HG02610 (cell line): ENCODE measurements around the gene UBE2O.
"Not testable (repeated sequence)": the region's sequence is repeated elsewhere in the genome, so short reads cannot be mapped to it uniquely, and the experiment has no call there.

Source experiments
- ATAC-seq: cut with Tn5 transposase; IDR thresholded peaks from one replicate; pipeline ENCODE4 v1.9.1; 2021; ENCODE audit warnings: mild to moderate bottlenecking, moderate library complexity; ENCODE audit not compliant: unreplicated experiment

UBE2O gene

GRCh38 chr17:76381633-76382350, 71.2 kb downstream of the UBE2O start:
- no peak for ATAC-seq

DNA sequence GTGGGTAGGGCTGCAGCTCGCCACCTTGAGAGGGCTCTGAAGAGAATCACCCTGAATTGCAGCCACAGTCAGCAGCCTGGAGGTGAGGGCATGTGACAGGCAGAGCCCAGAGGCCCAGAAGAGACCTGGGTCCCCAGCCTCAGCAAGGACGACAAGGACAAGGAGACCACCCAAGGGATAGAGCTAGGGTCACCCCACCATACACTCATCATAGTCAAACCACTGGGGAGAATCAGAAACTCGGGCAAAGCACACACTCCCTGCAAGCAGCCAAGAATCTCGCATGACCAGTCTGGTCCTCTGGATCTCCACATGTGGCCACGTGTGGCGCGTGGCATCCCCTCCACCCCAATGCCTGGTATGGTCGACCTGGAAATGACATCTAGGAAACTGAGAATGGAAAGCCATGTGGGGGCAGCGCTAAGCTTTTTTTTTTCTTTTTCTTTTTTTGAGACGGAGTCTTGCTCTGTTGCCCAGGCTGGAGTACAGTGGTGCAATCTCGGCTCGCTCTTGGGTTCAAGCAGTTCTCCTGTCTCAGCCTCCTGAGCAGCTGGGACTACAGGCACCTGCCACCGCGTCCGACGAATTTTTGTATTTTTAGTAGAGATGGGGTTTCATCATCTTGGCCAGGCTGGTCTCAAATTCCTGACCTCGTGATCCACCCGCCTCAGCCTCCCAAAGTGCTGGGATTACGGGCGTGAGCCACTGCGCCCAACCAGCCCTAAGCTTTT, 73.1 kb downstream of the UBE2O start:
- no peak for ATAC-seq

DNA sequence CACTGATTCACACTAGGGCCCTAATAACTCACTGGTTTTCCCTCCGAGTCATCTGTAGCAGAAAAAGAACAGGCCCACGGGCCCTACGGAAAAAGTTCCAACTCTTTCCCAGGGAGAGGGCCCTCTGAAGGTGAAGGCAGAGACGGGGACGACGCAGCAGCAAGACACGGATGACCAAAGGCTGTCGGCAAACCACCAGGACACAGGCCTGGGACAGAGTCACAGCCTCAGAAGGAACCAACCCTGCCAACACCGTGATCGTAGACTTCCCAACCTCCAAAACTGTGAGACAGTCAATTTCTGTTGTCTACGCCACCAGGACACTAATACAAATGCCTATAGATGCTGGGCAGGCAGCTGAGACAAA, 73.7 kb downstream of the UBE2O start:
- no peak for ATAC-seq

- no peak for ATAC-seq
Measured at GRCh38 chr17:76378548-76379274, 74.2 kb downstream of the UBE2O start.

DNA sequence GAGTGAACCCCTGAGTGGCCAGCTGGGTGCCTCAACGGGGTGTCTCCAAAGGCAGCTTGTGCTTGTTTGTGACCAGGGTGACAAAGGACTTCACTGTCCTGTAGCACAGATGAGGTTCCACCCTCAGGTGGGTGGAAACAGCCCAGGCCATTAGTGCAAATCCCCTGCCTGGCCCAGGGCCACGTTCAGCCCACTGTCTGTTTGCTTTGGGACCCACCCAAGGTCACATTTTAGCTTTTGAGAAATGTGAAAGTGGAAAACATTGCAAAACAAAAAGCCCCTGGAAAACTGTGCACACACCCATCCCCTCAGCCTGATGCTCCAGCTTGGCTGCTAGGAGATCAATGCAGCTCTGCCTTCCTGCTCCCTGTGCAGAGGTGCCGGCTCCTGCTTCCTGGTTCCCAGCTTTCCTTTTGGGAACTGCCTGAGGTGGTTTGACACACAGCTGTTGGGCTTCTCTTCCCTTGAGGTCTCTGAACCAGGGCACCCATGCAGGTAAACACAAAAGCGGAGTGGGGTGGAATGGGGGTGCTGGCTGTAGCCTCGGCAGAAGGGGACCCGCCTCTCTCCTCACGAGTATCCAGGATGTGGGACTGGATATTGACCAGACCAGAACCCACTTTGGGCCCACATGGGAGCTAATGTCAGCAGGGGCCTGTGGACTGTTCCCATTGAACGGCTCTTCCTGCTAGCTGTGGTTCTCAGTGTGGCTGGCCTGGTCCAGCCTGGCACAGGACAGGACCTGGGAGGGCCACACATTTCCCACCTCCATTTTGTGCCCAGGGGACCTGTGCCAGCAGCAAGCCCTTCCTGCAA, 76.4 kb downstream of the UBE2O start:
- ATAC-seq: no peak

DNA sequence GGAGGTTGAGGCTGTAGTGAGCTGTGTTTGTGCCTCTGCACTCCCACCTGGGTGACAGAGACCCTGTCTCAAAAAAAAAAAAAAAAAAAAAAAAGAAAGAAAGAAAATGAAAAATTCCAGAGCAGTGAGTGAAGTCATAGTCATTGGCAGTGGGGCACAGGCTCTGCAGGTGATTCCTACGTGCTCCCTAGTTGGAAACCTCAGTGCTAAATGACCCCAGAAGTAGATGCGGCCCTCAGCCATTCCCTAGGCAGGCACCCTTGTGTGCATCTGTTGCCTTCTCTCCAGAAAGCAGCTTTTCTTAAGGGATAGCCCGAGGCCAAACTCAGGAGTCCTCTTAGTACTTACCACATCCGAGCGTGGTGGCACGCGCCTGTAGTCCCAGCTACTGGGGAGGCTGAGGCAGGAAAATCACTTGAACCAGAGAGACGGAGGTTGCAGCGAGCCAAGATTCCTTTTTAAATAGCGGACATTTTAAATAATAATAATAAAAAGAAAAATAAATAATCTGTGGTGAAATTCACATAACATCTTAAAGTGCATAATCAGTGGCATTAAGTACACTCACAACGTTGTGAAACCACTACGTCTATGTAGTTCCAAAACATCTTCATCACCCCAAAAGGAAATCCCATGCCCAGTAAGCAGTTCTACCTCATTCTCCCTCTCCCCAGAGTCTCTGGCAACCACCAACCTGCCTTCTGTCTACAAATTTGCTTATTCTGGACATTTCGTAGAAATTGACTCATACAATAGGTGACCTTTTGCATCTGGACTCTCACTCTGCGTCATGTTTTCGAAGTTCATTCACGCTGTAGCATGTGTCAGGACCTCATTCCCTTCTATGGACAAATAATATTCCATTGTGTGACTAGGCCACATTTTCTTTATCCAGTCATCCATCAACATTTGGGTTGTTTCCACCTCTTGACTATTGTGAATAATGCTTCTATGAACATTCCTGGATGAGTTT, 81.0 kb downstream of the UBE2O start:
- ATAC-seq: no peak

DNA sequence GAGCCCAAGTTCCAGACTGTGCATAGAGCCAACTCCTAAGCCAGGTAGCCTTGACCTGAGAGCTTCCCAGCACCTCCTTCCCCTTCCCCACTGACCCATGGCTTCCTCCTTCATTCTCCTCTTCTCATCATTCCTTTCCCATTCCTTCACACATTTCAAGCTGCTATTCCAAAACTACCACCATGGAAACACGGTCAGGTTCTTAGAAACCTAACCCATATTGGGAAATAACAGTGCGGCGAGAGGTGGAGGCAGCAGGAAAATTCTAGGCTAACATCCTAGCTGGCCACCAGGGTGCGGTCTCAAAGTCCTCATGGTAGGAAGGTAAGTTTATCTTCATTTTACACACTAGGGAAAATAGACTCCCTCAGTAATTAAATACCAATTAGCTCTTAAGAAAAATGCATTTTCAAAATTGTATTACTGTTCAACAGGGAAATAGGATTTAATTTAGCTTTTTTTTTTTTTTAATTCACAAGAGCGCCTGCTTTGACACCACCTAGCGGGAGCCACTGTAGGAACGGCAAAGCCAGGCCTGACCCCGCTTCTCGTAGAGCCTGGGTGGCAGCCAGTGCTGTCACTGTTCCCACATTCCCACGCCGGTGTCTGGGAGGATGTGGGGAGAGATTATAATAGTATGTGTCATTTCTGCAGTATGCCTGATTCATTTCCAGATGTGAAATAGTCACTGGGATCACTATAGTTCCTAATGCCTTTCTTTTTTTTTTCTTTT, 82.5 kb downstream of the UBE2O start:
- ATAC-seq: no peak

GRCh38 chr17:76369804-76370203, 83.1 kb downstream of the UBE2O start:
- no peak for ATAC-seq

- no peak for ATAC-seq
Measured at GRCh38 chr17:76369379-76369778, 83.6 kb downstream of the UBE2O start.

GRCh38 chr17:76368545-76368944, 84.4 kb downstream of the UBE2O start:
- ATAC-seq: no peak

GRCh38 chr17:76367642-76368041, 85.3 kb downstream of the UBE2O start:
- no peak for ATAC-seq

GRCh38 chr17:76366247-76366646, 86.7 kb downstream of the UBE2O start:
- ATAC-seq: no peak

DNA sequence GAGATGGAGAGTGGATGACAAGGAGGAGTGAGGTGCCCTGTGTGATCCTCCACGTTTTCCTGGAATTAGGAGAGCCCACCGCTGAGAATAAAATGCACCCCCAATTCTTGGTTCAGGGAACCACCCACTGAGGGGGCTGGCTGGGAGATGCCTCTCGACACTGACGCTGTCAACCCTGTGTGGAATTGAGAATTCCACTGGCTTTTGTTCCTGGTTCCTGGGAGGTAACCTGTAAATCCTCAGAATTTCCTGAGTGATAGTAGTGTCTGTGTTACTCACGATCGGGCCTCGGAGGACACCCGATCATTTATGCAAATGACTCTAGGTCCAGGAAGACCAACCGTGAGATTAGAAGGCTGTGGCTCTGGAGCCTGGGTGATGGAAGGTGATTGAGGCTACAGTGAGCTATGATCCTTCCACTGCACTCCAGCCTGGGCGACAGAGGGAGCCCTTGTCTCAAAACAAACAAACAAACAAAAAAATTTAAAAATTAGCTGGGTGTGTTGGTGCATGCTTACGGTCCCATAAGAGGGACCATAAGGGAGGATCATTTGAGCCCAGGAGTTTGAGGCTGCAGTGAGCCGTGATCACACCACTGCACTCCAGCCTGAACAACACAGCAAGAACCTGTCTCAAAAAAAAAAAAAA, 87.6 kb downstream of the UBE2O start:
- ATAC-seq: no peak

DNA sequence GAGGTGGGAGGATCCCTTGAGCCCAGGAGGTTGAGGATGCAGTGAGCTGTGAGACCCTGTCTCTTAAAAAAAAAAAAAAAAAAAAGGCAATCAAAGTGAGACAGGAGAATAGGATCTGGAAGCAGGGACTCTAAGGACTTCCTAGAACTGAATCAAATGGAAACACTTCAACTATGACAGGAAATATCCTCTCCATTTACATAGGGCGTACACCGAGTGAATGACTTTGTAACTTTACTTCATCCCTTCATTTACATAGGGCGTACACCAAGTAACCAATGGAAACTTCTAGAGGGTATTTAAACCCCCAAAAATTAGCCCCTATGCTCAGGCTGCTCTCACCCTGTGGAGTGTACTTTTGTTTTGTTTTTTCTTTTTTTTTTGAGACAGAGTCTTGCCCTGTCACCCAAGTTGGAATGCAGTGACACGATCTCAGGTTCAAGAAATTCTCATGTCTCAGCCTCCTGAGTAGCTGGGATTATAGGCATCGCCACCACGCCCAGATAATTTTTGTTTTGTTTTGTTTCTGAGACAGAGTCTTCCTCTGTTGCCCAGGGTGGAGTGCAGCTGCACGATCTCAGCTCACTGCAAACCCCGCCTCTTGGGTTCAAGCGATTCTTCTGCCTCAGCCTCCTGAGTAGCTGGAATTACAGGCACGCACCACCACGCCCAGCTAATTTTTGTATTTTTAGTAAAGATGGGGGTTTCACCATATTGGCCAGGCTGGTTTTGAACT, 89.7 kb downstream of the UBE2O start:
- ATAC-seq: no peak

DNA sequence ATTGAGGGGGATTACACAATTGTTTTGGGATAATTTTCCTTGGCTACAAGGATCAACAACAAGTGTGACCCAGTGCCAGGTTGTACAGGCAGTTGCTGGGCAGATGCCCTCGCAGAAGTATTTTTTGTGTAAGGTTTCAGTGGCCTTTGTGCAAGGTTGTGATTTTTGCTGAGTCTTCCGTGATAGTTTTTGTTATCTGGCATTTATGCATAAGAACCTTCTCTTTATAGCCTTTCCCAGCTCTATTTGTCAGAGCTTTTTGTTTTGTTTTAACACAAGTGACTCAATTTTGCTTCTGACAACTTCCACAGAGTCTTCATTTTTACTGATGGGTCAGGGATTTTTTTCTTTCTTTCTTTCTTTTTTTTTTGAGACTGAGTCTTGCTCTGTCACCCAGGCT, 92.5 kb downstream of the UBE2O start:
- no peak for ATAC-seq

- ATAC-seq: not testable (repeated sequence)
Measured at GRCh38 chr17:76359776-76360175, 93.2 kb downstream of the UBE2O start.

DNA sequence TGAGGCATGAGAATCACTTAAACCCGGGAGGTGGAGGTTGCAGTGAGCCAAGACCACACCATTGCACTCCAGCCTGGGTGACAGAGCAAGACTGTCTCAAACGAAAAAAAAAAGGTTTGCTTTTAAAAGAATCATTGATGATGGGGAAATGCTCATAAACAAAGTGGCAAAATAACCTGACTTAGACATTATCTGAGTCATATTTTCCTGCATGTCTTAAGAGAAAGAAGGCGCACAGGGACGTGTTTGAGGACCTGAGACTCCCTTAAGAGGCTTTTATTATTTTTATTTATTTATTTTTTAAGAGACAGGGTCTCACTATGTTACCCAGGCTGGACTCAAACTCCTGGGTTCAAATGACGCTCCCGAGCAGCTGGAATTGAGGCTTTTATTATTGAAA, 93.6 kb downstream of the UBE2O start:
- no peak for ATAC-seq

DNA sequence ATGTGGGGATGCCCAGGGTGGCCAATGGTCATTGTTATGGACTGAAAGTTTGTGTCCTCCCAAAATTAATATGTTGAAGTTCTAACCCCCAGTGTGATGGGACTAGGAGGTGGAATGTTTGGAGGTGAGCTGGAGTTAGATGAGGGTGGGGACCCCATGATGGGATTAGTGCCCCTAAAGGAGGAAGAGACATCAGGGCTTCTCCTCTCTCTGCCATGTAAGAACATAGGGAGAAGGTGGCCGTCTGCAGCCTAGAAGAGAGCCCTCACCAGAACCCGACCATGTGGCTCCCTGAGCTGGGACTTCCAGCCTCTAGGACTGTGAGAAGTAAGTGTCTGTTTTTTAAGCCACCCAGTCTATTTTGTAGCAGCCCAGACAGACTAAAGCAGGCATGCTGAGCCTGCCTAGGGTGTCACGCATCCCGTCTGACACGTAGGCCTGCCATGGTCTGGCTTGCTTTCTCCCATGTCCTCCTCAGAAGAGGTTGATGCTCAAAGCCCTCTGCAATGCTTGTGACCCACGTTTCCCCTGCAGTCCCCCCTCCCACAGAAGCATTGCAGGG, 95.3 kb downstream of the UBE2O start:
- no peak for ATAC-seq
